NCI-H187 (cell line): ENCODE data around the gene OR2T10.
"Not testable (repeated sequence)": the region's sequence is repeated elsewhere in the genome, so short reads cannot be mapped to it uniquely, and the experiment has no call there.

Source experiments
- DNase-seq, 2 experiments: peaks; one replicate each; lab custom pipeline; 2025; lab: John Stamatoyannopoulos, UW

The OR2T10 gene

DNA sequence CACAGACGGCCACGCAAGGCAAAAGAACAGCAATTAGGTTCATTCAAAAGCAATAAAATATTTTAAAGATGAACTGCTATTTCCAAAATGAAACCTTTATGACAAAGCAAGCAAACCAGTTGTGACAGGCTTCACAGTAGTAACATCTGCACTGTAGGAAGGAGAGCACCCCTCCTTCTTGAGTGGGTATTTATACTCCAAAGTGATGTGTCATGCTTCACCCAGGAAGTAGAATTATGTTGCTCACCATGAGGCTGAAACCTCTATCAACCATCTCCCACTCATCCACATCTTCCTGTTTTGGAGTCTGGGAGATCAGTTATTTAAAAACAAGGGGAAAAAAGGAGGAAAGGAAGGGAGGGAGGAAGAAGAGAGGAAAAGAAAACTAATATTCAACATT is 885 bp downstream of the OR2T10 start:
- DNase-seq = no peak

DNA sequence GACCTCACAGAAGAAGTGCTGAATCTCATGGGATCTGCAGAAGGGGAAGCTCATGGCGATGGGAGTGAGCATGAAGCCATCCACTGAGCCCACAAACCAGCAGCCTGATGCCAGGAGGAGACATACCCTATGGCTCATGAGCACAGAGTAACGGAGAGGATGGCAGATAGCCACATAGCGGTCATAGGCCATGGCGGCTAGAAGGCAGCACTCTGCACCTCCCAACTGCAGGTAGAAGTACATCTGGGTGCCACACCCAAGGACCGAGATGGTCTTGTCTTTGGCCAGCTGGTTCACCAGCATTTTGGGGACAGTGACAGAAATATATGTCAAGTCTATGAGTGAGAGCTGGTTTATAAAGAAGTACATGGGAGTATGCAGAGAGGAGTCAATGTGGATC is 4.3 kb downstream of the OR2T10 start:
- DNase-seq = no peak

DNA sequence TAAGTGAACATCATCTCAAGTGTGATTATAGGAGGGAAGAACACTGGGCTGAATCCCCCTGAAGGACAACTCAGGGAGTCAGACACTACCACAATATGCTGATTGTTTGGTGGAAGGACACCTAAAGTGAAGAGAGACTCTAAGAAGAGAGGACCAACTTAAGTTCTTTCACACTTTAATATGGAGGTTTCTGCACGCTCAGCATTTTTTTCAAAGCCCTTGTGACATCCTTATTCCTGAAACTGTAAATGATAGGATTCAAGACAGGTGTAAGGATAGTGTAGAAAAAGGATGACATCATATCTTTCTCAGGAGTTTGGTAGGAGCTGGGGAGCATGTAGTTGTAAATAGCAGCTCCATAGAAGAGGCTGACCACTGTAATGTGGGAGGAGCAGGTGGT is 4.8 kb downstream of the OR2T10 start:
- DNase-seq = no peak

DNA sequence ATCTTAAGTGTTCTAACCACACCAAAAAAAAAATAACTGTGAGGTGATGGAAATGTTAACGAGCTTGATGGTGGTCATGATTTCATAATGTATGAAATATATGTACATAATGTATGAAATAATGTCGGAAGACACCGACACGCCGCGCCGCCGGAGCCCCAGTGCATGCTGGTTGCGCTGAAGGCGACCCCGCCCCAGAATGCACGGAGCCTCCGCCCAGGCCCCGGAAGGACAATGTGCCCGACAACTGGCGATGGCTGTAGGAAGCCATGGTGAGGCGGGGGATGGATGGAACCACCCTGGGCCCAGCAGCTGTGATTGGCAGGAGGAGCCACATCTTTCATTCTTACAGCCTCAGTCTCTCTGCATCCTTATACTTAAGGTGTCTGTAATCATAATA is 7.4 kb downstream of the OR2T10 start:
- no peak for DNase-seq

DNA sequence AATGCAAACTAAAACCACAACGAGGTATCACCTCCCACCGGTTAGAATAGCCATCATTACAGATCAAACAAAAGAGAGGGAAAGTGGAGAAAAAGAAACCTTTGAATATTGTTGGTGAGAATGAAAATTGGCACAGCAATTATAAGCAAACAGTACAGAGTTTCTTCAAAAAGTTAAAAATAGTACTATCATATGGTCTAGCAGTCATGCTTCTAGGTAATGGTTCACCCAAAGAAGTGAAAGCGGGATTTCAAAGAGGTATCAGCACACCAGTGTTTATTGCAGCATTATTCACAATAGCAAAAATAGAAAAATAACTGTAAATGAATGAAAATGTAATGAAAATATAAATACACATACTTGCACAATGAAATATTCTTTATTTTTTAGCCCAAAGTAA is 8.2 kb downstream of the OR2T10 start:
- DNase-seq = no peak

DNA sequence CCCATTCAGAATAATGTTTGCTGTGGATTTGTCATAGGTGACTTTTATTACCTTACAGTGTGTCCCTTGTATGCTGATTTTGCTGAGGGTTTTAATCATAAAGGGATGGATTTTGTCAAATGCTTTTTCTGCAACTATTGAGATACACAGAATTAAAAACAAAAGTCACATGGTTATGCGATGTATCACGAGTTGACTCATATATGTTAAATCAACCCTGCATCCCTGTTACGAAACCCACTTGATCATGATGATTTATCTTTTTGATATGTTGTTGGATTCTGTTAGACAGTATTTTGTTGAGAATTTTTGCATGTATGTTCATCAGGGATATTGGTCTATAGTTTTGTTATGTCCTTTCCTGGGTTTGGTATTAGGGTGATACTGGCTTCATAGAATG is 12.2 kb downstream of the OR2T10 start:
- DNase-seq = no peak

DNA sequence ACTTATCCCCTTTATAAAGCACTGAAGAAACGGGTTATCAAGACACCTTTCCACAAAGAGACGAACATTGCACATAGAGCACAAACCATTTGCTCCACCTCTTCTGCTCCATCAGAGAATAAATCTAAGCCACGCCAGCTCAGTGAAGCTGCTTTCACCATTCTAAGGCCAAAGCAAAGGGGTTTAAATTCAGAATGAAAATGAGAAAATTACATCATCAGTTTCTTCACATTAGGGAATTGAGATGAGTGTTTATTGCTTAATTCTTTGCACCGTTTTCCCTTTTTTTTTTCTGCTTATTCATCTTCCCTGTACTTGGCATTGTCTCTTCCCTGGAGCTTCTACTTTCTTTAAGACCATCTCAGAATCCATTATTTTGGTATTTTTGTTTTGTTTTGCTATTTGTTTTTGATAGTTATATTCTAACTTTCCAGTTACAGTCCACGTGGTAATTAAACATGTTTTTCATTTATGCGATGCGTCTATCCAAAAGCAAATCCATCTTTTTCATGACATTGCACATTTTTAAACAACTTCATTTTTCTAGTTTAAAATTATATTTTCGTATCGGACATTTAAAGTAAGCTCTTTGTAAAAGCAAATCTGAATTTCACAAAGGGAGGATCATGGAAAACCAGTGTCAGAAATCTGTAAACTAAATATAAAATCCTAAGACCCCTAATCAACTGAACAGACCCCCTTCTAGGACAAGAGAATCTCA is 21.1 kb downstream of the OR2T10 start:
- no peak for DNase-seq

DNA sequence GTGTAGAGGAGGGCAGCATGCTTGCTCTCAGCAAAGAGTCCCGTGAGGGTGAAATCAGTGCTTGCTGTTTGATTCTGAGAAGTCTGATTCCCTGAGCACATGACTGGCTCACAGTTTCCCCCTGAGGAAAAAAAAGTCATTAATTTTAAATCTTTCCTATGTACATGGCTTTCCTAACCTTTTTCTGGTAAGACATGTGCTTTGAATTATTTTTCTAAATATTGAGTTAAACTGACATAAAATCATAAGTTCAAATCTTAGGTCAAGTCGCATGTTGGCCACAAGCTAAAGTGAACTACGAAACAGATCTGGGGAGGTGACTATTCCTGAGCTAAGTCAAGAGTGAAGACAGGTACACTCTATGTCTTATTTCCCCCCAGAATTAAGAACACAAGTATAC is 22.8 kb downstream of the OR2T10 start, which contains the start of gene OR2T34:
OR2T34 (minus strand) TSS at position 101 of the 400 bp plus-strand sequence; CDS start at position 101, 0 bp downstream.
- not testable (repeated sequence) for DNase-seq

DNA sequence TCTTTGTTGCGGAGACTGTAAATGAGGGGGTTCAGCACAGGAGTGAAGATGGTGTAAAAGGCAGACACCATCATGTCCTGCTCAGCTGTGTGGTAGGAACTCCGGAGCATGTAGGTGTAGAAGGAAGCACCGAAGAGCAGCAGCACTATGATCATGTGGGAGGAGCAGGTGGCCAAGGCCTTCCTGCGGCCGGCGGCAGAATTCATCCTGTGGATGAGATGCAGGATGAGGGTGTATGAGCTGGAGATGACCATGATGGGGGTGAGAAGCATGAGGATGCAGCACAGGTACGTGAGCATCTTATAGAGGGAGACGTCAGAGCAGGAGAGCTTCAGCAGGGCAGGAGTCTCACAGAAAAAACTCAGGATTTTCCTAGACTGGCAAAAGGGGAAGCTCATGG is 23.6 kb downstream of the OR2T10 start:
- DNase-seq = not testable (repeated sequence)

DNA sequence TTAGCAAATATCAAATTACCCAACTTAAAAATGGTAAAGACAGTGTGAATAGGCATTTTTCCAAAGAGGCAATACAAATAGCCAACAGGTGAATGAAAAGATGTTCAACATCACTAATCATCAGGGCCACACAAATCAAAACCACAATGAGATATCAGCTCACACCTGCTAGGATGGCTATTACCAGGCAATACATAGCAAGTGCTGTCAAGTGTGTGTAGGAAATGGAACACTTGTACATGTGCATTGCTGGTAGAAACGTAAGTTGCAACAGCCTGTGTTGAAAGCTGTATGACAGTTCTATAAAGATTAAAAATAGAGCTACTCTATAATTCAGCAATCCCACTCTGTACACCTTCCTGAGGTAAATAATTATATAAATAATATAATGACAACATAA is 25.5 kb downstream of the OR2T10 start:
- not testable (repeated sequence) for DNase-seq

DNA sequence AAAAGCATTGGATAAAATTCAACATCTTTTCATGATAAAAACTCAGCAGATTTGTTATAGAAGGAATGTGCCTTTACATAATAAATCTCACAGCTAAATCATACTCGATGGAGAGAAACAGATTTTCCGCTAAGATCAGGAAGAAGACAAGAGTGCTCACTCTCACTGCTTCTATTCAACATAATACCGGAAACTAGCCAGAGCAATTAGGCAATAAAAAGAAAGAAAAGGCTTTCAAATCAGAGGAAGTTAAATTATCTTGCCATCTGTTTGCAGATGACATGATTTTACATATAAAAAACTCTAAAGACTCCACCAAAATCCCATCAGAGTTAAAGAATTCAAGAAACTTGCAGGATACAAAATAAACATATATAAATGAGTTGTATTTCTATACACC is 26.7 kb downstream of the OR2T10 start:
- not testable (repeated sequence) for DNase-seq

DNA sequence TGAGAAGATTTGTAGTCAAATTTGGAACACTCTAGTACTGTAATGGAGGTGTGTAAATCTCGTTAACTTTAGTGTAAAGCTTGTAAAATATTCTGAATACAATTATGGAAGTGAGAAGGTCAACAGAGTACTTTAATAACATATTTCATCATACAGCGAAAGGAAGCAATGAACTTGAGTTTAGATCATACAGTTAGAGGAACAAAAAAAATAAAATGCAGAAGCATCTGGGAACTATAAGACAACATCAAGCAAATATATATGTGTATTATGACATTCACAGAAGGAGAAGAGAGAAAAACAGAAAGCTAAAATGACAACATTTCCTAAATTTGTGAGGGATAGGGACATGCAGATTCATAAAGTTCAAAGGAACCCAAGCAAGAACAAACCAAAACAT is 28.5 kb downstream of the OR2T10 start:
- not testable (repeated sequence) for DNase-seq

DNA sequence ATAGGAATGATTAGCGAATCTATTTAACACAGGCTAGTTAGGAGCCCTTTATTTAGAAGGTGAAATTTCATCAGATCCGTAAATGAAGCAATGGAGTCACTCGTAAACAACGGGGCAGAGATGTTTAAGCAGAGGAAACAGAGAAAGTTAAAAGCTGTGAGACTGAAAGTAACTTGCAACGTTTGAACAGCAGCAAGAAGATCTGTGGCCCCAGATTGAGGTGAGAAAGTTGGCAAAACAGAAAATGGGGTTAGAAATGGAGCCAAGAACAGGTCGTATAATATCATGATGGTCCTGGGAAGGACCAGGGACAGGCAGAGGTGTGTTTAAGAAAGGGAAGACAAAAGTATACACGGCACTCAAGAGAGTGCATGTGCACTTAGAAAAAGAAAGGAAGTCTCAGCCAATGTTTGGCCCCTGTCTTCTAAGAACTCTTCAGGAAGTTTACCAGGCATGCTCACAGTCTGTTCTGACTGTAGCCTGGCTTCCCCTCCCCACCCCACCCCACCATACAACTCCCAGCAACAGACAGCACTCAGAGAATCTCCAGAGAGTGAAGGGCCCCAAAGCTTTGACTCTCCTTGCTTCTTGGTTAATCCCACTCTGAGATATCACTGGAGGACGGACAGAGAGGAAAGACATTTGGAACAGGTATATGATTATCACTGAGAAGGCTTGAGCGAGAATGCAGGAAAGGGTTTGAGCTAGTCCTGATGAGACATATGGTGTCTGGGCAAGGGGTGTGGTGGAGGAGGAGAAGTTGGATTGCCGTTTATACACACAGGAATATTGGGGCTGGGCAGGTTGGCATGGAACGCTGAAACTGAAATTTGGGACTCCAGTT is 31.7 kb downstream of the OR2T10 start:
- not testable (repeated sequence) for DNase-seq

DNA sequence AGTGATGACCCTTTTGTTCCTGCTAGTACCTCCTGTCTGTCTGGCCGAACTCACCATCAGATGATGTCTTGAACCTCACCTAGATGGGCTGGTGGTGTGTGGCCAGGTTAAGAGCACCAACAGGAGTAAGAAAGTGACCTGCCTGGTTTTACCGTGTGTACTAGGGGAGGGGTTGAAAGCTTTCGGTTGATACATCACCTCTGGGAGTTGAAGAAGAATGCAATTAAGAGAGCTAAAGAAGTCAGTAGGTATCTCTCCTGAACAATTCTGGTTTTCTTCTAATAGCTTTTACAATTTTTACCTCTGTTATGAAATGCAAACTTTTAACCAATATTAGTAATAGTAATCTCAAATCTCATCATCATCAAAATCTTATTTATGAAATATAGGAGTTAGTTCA is 34.8 kb downstream of the OR2T10 start, which contains the start of gene OR2T29:
OR2T29 (minus strand) TSS at position 101 of the 400 bp plus-strand sequence. CDS start 3,281 bp downstream, outside the sequence.
- not testable (repeated sequence) for DNase-seq

DNA sequence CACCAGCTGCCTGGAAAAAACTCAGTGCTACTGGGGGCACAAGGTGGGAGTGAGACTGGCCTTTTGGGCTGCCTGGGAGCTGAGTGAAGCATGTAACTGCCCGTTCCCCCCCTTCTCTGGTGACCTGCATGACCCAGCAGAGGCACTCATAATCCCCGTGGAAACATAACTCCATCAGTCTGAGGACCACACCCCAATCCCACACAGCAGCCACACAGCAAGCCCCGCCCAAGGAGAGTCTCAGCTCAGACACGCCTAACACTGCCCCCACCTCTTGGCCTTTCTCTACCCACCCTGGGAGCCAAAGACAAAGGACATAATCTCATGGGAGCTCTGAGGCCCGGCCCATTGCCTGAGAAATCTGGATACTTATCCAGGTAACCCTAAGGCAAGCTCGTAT is 46.5 kb downstream of the OR2T10 start:
- DNase-seq = not testable (repeated sequence)

DNA sequence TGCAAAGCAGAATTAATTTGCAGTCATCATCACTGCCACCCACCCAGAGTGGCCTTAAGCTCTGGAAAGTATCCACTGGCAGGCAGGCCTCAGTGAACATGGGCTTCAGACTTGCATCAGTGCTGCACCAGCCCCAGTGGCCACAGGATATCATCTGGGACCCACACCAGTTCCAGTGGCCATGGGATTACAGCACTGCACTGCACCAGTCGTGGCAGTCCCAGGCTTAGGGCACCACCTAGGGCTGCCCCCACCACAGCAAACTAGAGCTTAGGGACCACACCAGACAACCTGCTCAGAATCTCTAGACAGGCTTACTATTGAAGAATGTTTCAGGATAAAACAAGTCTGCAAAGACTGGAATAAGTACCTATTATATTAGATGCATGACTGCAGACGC is 50.1 kb downstream of the OR2T10 start:
- DNase-seq = not testable (repeated sequence)
